GM21825 (cell line): ENCODE results near the gene KCNMA1.

Experiments
- ATAC-seq: cut with Tn5 transposase; IDR thresholded peaks from one replicate; pipeline ENCODE4 v1.9.1; 2021; ENCODE audit warnings: mild to moderate bottlenecking, moderate library complexity; ENCODE audit not compliant: unreplicated experiment

KCNMA1 gene

GRCh38 chr10:77290528-77291155 is 347.0 kb downstream of the KCNMA1 start:
- no peak for ATAC-seq

DNA sequence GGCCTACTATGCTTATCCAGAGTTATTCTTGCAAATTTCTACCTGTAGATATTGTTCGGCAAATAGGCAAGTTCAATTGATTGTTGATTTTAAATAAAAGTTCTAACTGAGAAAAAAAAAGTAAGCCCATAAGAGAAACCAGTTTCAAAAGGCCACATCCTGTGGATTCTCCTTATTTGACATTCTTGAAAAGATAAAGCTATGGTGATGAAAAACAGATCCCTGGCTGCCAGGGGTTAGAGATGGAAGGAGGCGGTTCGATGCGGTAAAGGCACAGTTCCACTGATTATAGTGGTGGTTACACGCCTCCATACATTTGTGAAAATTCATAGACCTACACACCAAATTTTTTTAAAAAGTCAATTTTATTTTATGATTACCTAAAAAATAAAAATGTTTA is 347.8 kb downstream of the KCNMA1 start:
- no peak for ATAC-seq

DNA sequence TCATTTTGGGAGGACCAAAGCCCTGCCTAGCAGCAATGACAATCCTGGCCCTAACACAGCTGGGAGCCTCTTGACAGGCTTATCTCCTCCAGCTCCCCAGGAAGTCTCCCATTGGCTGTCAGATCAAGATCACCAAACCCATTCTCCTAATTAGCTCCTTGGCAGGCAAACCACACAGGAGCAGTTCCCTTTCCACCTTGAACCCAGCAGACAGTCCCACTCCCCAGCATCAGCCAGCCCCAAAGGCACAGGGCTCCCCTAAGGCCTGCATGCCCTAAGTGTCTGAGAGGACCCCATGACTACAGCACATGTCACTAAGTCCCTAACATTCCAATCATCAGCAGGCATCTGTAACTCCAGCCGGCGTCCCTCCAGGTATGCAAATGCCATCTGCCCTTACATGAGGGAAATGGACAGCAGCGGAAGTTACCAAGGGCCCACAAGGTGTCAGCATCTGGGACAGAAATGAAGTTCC is 348.5 kb downstream of the KCNMA1 start:
- no peak for ATAC-seq

GRCh38 chr10:77287647-77288120 is 349.9 kb downstream of the KCNMA1 start:
- no peak for ATAC-seq

GRCh38 chr10:77286531-77287508 is 350.8 kb downstream of the KCNMA1 start:
- no peak for ATAC-seq

- ATAC-seq = no peak
These were observed 352.0 kb downstream of the KCNMA1 start for GRCh38 chr10:77285529-77286182.

- no peak for ATAC-seq
These were observed 352.8 kb downstream of the KCNMA1 start for GRCh38 chr10:77284797-77285196.

DNA sequence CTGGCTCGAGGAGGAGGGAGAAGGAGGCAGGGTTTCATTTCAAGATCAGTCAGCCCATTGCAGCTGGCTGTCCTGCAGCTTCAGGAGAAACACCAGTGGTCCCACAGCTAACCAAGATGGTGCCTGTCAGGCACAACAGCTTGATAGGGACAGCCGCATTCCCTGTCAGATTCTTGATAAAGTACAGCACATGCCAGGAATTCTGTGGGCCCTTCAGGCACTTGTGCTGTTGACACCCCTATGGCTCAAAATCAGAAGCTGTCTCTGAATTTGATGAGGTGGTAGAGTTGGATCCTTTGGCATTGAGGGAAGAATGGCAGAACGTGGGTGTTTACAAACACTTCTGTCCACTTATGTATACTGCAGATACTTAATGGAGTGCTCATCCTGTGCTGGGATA is 354.3 kb downstream of the KCNMA1 start:
- ATAC-seq = no peak

- ATAC-seq = no peak
These were observed 355.4 kb downstream of the KCNMA1 start for GRCh38 chr10:77282163-77282562.

DNA sequence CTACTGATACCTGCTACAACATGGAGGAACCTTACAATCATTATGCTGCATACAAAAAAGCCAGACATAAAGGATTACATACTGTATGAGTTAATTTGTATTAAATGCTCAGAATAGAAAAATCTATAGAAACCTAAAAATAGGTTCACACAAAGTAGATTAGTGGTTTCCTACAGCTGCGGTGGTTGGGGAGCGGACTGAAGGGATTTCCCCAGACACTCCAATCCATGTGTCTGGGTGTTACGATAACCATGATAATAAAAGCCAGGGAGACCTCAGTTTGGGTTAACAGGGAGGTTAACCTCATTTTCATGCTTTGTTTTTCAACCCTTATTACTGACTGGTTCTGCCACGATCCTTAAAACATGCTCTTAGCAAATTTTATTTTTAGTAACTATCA is 355.9 kb downstream of the KCNMA1 start:
- ATAC-seq = no peak

DNA sequence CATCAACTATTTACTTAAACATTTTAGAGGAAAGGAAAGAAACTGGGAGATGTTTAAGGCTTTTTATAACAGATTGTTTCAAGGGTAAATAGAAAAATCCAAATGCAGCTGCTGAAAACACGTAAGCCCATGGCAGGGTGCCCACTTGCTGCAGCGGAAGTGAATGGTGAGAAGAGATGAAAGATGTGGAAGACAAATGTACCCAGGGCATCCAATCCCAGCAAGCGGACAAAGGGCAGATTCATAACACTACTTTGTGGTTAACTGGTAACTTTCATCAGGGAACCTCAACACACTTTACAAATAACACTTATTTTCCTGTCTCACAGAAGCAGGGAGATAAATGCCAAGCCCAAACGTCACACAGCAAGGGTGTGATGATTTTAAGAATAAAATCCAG is 358.4 kb downstream of the KCNMA1 start:
- no peak for ATAC-seq

DNA sequence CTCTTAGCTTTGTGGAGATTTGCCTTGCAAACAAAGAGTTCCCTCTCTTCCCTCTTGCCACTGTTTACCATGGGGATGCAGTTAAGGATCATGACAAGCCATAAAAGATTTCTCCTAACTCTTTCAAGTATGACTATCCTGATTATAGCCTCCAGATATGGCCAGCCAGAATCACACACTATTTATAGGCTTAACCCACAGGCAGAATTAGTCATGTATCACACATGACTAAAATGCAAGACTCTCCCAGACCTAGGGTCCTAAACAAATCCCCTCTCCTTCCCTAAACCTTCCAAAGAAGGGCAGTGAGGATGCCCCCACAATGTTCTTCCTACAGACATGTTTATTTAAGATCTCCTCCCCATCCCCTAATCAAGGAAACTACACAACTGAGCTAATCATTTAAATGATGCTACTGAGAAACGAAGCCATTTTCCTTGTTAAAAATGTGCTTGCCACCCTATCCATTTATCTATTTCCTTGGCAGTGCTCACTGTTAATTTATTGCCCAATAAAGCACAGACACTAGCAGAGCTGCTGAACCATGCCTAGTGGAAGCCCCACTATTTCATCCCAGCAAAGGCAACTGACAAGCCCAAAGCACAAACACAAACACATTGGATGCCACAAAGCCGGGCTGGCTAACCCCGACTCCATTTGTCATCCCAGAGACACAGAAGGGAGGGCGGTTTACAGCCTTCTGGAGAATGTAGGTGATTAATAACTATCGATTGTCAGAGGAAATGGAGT is 363.4 kb downstream of the KCNMA1 start:
- ATAC-seq = no peak

DNA sequence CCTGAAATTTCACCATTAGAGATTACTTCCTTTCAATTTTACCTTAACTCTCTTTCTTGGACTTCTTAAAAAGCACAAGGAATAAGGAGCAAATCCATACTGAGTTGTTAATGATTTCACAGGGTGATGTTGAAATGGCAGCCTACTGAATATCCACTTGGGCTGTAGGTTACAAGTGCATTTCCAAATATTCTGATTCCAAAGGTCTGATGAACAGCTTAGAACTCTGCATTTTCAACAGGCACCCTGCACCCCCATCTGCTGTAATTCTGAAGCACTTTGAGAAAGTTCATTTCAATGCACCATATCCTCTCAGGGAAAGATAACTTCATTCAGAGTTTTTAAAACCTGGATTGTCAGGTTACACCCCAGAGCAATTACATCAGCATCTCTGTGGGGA is 368.4 kb downstream of the KCNMA1 start:
- ATAC-seq = no peak

DNA sequence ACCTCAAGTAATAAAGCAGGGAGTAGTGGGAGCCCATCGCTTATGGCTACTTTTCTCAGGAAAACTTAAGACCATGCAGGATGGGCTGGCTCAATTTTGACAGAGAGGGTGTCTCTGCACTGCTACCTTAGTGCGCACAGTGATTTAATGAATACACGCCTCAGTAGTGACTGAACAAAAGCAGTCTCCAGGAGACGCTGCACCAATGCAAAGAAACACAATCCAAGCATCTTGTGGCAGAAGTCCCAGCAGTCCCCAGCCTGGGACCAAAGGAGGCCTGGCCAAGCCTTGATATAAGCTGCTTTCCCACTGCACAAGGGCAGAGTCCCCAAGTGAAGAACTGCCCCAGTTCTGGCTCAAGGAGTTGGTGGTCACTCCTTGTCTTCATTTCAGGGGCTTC is 368.9 kb downstream of the KCNMA1 start:
- no peak for ATAC-seq

DNA sequence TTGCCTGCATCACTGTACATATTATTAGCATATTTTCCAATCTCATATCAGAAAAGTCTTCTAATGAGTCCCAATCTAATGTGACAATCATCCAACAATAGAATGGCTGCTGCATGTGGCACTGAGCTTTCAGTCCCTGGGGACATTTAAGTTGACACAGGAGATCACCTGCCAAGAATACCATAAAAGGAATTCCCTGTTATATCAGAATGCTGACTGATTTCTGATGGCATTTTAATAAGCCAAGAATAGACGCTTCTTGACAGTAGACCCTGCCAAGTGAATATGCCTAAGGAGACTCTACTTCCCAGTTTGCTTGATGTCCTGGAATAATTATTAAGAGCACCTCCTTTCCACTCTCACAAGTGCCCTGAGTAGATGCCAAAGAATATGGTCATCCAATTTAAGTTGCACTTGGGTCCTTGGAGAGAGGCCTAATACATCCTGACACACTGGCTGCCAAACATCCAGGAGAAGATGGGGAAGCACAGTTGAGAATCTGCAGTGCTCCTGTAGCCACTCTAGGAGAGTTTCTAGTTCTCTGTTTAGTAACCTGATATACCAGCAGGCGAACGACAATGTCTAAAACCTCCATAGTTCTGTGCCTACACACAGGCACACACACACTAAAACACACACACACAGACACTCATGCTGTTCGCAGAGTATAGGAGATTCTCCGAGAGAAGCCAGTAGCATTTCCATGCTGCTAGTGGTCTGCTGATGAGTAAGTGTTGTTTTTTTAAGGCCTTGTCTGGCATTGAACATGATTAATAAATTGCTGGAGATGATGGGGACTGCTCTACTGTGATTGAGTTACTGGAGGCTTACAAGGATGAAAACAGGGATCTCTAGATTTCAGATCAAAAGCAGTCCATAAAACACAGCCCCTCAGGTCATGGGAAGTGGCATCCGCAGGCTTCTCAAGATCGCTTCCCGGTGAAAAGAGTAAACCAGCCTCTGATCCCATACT is 369.6 kb downstream of the KCNMA1 start:
- ATAC-seq = no peak

DNA sequence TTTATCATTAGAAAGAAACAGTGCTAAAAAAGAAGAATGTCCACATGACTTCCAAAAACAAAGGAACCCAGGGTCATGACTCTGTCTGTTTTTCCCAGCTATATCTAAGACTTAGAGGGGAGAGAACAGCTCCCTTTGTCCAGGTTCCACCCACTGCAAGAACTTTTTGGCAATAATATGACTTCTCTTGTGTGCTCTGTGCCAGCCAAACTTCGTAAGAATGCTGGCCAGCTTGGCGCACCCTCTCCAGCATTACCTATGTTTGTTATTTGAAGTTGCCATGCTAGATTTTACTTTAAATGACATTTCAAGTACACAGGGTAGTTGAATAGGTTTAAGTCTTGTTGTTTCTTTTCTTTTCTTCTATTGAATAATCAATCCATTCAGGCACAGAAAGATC is 371.4 kb downstream of the KCNMA1 start:
- ATAC-seq = no peak

- ATAC-seq = no peak
These were observed 373.1 kb downstream of the KCNMA1 start for GRCh38 chr10:77264527-77264926.

- ATAC-seq = peak; percentile 65
These were observed 373.5 kb downstream of the KCNMA1 start for GRCh38 chr10:77264107-77264506.

DNA sequence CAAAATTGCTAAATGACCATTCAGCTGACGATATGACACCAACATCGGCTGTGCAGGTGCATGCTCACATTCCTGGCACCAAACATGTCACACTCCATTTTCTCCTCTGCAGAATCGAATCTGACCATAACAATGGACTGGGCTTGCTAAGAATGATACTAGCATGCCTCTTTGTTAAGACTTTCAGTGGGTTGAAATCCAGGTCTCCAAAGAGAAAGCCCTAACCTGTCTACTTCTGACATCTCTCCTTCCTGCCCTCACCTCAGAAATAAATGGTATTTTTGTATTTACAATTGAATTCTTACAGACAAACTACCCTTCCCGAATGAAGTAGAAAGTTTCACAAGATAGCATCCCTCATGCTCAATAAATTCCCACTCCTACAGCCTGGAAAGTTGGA is 373.9 kb downstream of the KCNMA1 start:
- ATAC-seq = no peak

DNA sequence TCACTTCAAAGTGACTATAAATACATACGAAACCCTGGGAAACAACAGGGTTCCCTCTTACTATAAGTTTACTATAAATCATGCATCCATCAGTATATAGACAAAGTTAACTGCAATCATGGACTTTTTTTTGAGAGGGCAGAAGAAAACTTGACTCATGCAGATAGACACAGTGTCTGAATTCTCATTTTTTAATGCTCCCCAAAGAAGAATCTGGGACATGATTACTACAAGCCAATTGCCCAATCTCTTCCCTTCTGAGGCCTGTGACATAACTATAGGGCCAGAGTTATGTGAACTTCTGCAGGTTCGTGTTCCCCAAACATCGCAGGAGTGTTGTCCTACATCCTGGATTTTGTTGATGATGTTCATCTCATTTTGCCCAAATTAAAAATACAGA is 376.5 kb downstream of the KCNMA1 start:
- ATAC-seq = no peak
